Kidney epithelial cell (primary cell): ENCODE results near the gene PTRH2. TPM values are rescaled to one million over a fixed set of nuclear protein-coding genes. Genes with fewer than 3 reads are reported as not detected.

Experiments used
- DNase-seq: peaks from one replicate; pipeline ENCODE4 v3.0.0-alpha.2; 2010; ENCODE audit warnings: low read depth
- H3K27me3 ChIP-seq: 2 replicates; pipeline ENCODE4 v1.6.0; 2011; ENCODE audit warnings: low read length; ENCODE audit not compliant: control insufficient read depth, insufficient read depth
- H3K36me3 ChIP-seq: 2 replicates; pipeline ENCODE4 v1.5.1; 2011; ENCODE audit warnings: low read length; ENCODE audit not compliant: control insufficient read depth, insufficient read depth
- H3K4me3 ChIP-seq: 2 replicates; pipeline ENCODE4 v1.5.1; 2011; ENCODE audit warnings: low read depth, mild to moderate bottlenecking, control low read depth, low read length
- CTCF ChIP-seq: IDR thresholded peaks from 2 replicates; pipeline ENCODE4 v1.5.1; 2011; ENCODE audit warnings: mild to moderate bottlenecking, moderate library complexity, low read length, control low read depth, inconsistent platforms; ENCODE audit not compliant: insufficient read depth, poor library complexity, severe bottlenecking
- total RNA-seq: library from RNA; depleted of rRNA; stranded (reverse); fragments of >200 nt; gene quantifications from 2 replicates; pipeline ENCODE4 v1.2.3, GENCODE V29; 2015

Gene PTRH2
- total RNA-seq, 1 donor from 2014 or later: 40.5 TPM

GRCh38 chr17:59723607-59724006 is 16.4 kb upstream of the PTRH2 start:
- Histone ChIP-seq H3K36me3 (no peaks in the 10 kb centered on the region), H3K27me3 (no peaks in the 10 kb centered on the region), H3K4me3 (no peak overlapping the region)
- no peak for DNase-seq
- TF ChIP-seq CTCF: no peak

GRCh38 chr17:59723041-59723440 is 15.8 kb upstream of the PTRH2 start:
- TF ChIP-seq CTCF: no peak
- Histone ChIP-seq H3K36me3 (no peaks in the 10 kb centered on the region), H3K4me3 (no peak overlapping the region), H3K27me3 (no peaks in the 10 kb centered on the region)
- no peak for DNase-seq

- Histone ChIP-seq H3K36me3 (no peaks in the 10 kb centered on the region), H3K4me3 (no peak overlapping the region), H3K27me3 (no peaks in the 10 kb centered on the region)
- no peak for TF ChIP-seq CTCF
- DNase-seq: no peak
Measured at GRCh38 chr17:59722623-59723022, 15.4 kb upstream of the PTRH2 start.

GRCh38 chr17:59719526-59719925 is 12.3 kb upstream of the PTRH2 start:
- TF ChIP-seq CTCF: no peak
- no peak for DNase-seq
- no peaks in the 10 kb centered on the region for H3K27me3 ChIP-seq
- H3K36me3 ChIP-seq: no peaks in the 10 kb centered on the region
- H3K4me3 ChIP-seq: no peak overlapping the region

GRCh38 chr17:59716427-59716826 is 9.2 kb upstream of the PTRH2 start:
- no peaks in the 10 kb centered on the region for H3K36me3 ChIP-seq
- no peak for DNase-seq

More at GRCh38 chr17:59716427-59716826, 9.2 kb upstream of the PTRH2 start:
- no peaks in the 10 kb centered on the region for H3K27me3 ChIP-seq
- no peak for TF ChIP-seq CTCF
- no peak overlapping the region for H3K4me3 ChIP-seq
